GM21737 (cell line): ENCODE data around the gene LNX1.

ENCODE experiments used
- ATAC-seq: cut with Tn5 transposase; IDR thresholded peaks from one replicate; pipeline ENCODE4 v1.9.1; 2021; ENCODE audit warnings: mild to moderate bottlenecking, moderate library complexity; ENCODE audit not compliant: unreplicated experiment

LNX1 gene

DNA sequence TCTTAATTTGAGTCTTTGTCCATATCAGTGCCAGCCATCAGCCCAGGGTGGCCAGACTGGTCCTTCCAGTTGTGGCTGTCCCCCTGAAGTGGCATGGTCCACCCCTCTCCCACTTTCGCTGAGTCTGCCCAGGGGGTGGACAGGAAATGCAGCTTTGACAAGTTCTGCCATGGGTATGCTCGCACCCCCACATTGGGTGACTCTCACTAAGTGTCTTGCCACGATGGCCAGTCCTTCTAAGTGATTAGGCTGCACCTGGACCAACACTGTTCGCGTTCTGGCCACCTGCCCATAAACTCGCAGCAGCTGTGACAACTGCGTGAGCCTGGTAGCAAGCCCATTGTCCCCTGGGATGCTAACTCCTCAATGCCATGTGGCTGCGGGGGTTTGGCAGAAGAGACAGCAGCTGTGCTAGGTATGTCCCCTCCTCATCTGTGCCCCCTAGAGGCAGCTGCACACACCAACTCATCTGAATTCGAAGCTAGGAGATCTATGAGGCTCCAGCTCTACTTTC is 10.0 kb upstream of the LNX1 start:
- no peak for ATAC-seq

DNA sequence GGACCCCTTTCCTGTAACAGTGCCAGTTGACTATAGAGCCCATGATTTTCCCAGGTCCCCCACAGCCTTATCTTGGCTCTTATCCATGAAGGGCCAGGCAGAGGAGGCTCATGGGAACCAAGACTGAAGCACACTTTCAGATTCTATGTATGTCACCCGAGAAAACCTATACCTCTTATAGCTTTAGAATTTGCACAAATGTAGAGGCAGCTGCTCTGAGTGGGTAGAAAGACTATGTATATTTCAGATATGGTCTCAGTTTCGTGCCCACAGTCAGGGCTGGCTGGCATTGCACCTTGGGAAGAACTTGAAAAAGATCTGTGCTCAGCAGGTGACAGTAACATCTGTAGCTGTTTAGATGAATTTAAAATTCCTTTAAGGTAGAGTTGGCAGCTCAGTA is 8.3 kb upstream of the LNX1 start:
- ATAC-seq = no peak

DNA sequence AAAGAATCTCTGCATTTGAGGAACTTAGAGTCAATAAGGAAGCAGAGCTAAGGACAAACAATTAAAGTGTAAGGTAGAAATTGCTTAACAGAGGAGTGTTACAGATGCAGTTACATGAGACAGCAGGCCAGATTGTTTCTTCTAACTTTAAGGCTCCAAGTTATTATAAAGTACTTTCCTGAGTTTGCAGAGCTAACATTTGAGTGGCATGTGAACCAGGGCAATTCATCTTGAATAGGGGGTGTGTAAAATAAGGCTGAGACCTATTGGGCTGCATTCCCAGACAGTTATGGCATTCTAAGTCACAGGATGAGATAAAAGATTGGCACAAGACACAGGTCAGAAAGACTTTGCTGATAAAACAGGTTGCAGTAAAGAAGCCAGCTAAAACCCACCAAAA is 7.6 kb upstream of the LNX1 start:
- ATAC-seq = no peak

DNA sequence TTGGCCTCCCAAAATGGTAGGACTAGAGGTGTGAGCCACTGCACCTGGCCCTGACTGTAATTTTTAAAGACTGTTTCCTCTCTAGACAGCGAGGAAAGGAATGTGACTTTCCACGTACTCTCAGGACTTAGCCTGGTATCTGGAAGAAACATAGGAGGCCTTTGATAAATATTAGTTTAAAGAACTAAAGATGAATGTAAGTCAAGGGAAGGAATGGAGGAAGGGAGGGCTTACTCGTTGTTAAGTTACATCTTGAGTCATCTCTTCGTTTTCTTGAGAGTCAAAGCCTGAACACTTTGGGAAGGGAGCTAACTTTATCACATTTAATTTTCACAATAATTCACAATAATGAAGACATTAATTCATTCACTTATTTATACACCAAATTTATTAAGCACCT is 7.2 kb upstream of the LNX1 start:
- no peak for ATAC-seq

DNA sequence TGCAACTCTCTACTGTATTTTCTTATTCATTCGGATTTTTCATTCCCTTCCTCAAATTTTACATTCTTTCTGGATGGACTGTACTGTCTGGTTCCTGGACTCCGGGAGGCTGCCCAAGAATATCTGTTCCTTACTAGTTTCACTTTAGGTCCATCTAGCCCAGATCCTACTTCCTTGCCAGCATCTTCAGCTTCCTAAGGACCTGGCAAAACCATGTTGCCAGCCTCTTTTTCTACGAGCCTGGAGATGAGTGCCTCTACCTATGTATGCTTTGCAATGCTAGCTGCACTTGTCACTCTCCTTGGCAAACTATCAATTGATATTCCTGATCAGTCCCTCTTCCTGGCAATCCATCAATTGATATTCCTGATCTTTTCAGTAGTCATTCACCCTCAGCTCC is 5.6 kb upstream of the LNX1 start:
- ATAC-seq = no peak

DNA sequence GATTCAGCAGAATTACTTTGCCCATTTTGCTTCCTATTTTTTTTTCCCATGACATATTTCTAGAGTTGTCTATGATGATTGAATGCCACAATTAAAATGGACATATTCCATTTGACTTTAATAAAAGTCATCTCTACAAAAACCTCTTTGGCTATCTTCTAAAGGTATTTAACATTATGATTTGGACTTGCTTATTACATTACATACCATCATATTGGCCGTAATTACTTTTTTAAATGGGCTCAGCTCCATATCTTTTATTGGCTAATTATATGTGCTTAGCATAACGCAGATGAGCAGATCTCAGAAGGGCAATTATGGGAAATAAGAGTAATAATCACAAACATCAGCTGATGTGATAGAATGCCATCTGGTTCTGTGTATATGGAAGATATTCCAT is 4.5 kb upstream of the LNX1 start:
- ATAC-seq = no peak

DNA sequence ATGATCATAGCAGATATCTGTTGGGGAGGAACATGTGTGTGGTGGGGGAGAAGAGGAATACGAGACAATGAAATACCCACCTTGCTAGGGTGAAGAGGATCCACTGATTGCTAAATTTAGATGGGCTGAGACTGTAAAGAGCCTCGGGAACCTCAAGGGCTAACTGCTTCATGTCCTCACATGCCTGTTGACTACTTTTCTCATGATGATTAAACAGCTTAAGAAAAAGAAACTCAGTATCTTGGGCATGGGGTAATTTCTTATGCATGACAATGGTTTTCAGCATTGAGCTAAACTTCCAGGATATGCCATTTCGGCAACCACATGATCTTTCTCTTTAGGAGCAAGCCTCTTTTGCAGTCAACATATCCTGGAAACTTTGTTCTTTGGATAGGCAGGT is 3.9 kb upstream of the LNX1 start:
- ATAC-seq = no peak

DNA sequence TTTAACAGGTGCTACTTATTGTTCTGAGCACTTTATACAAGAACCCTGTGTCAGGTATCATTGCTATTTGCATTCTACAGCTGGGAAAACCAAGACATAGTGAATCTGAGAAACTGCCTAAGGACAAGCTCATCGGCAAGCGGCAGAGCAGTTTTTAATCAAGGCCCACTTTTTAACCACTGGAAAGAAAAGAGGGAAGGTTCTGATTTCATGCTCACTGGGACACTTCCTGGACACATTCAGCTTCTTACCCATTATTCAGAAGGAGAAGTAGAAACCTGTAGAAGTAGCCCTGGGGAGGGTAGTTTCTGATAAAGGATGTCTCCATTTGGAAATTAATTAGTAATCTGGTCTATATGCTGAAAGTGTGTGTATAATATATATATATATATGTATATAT is 2.5 kb upstream of the LNX1 start:
- no peak for ATAC-seq

DNA sequence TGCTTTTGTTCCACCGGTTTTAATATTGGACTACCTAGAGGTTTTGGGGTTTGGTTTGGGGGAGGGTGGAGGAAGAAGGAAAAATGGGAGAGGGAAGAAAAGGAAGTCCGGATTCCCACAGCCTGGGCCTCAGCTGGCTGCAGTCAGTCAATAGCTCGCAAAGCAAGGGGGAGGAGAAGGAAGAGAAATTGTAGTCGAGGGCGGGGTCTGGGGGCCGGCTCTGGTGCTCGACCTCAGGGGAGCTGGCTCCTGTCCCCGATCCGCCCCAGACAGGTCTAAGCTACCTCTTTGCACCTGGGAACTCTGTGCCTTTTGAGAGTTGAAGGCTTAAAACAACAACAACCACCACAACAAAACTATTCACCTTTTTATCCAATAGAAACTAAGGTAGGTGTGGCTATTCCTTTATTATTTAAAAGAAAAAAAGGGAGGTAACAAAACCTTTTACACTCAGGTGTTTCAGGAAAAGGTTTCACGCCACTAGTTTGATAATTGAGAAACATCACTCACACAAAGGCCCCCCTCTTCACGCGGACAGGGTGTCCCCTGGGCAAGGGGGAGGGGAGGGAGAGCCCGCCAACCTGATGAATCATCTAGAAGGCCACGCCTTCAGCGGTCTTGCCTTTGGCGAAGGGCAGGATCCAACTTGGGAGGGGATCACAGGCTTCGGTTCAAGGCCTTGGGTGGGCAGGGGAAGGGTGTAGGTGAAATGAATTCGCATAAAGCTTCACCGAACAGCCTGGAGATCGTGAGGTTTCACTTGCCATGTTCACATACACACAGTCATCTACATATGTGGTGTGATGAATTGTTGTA is 1.6 kb upstream of the LNX1 start:
- no peak for ATAC-seq

DNA sequence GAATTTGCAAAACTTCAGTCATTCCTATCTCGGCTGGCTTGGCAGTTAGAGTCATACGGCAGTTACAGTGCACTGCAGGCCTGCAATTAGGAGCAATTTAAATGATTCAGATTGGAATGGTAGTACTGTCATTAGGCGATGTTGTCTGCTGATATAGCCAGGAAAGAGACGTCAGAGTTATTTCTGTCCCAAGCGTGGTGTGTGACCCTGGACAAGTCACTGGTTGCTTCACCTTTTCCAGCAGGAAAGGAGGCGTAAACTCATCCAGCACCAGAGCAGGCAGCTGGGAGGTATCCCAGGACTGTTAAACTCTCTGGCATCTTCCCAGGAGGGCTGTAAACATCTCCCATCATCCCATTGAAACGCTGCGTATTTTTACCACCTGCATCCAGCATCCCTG is 836 bp upstream of the LNX1 start:
- no peak for ATAC-seq

DNA sequence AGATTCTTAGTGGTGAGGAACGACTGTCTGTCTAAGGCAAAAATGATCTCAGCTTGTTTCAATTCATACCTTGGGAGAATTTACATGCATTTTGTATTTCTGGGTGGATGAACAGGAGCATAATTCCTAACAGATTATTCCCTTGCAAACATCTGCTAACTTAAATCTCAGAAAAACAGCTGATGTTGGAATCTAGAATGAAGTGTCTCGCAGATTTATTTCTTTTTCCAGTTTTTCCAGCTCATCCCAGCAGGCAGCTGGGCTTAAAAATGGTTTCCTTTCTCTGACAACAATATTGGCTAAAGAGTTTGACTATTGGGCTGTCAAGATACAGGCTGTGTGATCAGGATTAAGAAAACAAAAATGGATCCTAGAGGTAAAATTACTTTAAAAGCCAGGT is 1.1 kb downstream of the LNX1 start:
- ATAC-seq = no peak

DNA sequence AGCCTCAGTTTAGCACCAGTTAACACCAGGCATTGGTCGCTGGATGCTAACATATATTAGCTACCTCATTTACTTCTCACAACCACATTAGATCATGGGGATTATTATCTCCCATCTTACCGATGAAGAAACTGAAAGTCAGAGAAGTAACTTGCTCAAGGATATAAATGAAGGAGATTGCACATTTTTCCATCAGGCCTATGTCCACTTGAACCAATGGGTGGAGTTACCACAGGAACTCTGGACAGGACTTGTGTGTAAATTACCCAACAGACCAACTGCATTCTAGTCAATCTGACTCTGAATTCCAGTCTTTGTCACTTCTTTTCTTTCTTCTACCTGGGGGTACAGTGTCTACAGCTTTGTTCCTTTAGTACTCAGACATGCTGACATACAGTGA is 1.8 kb downstream of the LNX1 start:
- no peak for ATAC-seq

DNA sequence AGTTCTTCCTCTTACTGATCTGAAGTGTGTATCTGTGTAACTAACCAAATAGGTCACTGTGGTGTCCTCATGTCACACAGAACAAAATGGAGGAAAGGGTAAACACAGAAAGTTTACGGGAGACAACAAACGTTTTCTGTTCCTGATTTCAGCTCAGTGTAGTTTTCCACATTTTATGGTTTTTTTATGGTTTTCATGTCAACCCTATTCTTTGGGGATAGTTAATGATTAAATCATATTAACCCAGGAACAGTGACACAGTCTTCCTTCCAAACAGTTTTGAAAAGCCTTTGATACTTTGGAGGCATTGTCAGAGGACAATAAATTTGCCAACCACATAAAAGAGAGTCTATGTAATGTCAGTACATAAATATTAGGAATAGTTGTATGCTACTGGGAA is 4.2 kb downstream of the LNX1 start:
- no peak for ATAC-seq

DNA sequence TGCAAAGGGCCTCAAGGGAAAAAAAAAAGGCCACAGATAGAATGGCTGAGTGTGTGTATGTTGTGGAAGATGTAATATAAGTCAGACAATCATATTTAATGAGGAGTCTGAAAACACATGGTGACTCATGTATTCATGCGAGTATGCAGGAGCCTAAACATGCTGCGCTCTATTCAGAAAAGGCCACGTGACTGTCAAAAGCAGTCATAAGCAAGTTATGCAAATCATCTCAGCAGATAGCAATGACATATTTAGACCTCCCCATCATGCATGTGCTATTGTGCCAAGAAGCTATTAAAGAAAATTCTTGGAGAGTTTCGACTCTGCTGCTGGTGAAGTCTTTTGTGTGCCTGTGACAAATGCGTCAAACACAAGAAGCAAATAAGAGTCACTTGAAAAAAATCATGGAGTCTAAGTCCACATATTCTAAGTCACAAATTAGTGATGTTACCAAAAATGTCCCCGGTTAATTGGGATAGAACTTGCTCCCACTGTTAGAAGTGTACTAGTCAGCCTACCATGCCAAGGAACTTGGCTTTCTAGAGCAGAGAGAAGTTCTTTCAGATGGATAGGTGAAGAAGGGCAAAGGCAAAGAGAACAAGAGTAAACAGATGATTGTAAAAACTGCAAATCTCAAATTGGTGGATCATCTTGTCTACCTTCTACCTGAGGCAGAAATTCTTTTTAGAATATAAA is 5.0 kb downstream of the LNX1 start:
- ATAC-seq = no peak

DNA sequence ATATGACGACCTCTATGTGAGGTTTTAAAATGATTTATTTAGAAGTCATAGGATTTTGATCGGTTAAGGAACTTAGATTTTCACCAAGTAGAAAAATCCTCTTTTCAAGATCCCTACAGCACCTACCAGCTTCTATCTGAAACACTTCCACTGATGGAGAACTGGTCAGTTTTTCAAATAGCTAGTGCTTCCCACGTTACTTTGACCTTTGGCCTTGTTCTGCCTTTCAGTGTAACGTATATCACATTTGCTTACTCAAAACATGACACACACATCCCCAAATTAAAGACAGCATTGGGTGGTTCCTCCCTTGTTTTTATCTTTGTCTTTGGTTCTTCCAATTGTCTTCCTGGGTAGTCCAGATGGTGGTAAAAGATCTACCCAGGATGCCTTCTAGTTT is 6.6 kb downstream of the LNX1 start:
- ATAC-seq = no peak

DNA sequence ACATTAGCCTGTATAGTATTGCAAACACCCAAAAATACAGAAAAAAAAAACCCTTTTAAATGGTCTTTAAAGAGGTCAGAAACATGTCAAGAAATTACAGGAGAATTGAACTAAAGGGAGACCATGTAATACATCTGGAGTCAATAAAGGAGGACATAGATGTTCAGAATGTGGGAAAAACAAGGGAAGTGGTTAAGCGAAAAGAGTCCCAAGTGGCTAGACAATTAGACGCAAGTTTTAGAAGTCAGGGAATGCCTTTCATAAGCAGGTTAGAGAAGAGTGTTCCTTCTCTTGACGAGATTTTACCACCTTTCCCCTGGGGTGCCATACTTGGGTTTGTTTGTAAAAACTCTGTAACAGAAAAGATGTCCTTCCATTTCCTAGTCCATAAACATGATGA is 7.8 kb downstream of the LNX1 start:
- ATAC-seq = no peak

DNA sequence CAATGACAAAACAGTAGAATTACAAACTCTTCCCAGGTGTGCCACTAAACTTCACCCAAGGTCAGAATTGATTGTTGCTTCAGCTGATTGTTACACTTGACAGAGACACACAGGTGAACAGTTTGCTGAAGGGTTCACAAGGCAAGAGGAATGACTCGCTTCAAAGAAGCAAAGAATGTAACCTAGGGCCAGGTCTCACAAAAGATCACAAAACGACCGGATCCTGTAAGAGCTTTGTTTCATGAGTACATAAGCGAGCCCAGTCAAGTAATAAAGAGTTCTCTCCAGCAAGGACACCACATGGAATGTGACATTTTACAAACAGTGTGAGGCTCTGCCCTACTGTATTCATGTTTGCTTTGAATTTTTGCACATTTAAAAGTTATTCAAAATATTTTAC is 9.1 kb downstream of the LNX1 start:
- ATAC-seq = no peak

DNA sequence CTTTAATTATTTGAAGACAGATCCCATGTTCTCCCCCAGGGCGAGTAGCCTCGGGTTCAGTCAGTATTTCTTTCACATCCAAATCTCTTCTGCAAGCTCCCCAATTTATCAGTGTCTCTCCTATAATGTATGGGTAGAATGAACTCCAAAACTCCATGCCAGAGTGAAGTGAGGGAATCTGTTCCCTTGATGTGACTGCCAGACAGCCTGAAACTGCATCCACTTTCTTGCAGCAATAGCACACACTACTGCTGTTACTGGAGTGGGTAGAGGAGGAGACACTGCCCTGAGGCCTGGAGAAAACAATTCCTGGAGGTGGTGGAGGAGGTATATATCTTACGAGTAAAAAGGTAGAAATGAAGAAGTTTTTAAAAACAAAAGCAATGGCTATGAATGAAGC is 11.0 kb downstream of the LNX1 start:
- no peak for ATAC-seq

DNA sequence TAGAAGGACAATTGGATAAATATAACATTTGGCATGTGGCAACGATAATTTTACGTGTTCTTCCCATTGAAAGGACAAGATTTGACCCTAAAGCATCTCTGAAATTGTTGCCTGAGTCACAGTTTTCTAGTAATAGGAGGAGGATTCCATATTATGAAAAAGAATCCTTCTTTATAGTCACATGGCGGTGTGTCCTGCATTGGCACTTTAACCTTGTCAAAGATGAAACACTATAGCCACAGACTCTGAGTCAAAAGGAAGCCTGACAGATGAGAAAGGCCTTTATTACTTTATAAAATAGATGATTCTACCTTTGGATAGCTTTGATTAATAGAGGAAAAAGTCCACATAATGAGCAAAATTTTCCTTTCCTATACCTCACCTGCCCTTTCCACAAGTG is 11.5 kb downstream of the LNX1 start:
- no peak for ATAC-seq

DNA sequence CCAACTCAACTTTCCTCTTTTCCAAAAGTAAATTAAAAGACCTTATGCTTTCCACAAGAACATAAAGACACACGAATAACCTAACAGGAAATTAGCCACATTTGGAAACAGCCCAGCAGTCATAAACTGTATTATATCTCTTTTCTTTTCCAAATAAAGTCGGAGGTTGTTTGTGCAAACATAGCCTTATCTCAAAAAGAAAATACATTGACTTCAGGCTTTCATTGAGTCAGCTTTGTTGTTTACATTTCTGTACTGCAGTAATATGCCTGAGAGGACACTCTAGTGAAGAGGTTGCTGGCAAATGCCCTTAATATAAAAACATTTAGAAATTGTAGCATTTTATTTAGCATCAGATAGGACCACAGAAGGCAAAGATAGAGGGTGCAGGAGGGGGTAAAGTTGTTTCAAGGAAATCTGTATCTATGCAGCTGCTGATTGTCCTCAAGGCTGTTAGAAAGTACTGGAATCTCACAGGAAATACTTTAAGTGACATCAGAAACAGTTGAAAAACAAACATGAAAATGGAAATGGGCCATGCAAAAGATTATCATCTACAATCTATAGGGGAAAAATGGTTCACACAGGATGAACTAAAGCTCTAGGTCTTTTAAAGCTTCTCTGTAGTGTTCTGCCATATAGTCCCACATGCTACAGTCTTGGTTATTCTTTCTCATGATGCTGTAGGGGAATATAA is 14.5 kb downstream of the LNX1 start:
- no peak for ATAC-seq

DNA sequence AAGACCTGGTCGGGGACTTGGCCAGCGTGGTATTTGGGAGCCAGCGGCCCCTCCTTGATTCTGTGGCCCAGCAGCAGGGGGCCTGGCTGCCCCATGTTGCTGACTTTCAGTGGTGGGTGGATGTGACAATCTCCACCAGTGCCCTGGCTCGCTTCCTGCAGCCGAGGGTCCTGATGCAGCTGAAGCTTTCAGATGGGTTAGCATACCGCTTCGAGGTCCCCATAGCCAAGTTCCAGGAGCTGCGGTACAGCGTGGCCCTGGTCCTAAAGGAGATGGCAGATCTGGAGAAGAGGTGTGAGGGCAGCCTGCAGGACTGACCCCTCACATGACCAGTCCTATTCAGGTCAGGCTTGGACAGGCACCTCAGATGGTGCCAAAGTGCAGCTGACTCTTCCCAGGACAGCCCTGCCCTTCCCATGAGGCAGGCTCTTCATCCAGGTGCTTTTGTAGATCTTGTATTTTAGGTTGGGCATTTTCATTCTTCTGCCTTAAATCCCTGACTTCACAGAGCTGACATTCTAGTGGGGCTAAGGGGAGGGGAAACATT is 15.1 kb downstream of the LNX1 start:
- no peak for ATAC-seq

DNA sequence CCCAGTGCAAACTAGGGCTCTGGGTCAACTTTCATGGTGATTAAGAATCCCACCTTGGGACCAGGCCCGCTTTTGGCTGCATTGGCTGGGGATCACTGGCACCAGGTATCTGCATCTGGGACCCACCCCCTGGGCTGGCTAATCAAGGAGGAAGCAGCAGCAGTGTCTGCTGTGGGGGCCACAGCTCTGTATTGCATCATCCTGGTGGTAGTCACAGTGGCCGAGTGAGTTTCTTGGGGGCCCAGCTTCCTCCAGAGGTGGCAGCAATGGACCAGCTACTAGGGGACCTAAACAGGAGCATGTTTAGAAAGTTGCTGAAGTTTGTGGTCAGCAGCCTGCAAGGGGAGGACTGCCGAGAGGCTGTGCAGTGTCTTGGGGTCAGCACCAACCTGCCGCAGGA is 15.7 kb downstream of the LNX1 start:
- ATAC-seq = no peak
